ENCODE data around the gene ASAP3. TPM values are rescaled to one million over a fixed set of nuclear protein-coding genes. Genes with fewer than 3 reads are reported as not detected.

The ASAP3 gene
- total RNA-seq, 1 donor, result 107 TPM

DNA sequence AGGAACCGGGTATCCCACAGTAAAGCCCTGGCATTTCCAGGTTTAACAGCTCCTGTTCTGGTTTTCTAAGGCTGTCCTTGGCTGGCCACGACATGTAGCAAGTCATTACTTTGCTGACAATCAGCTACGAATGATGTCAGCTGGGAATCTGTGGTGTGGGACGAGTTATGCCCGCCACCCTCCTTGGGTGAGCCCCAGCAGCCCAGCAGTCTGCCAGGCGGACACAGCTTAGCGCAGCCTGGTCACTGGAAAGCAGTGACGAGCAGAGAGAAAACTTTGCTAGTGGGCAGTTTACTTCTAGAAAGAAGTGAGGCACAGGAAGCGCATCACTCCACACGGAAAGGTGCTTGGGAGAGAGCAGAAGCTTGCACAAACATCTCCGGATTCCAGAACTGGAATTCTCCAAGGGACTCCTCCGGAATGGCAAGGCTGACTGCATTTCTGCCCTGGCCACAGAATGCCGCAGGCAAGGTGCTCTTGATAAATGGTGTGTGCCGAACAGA lies 98.8 kb downstream of the ASAP3 start:
- H4K20me1 ChIP-seq (ENCODE audit: insufficient read depth, low read length), result no peaks in the 10 kb centered on the region

DNA sequence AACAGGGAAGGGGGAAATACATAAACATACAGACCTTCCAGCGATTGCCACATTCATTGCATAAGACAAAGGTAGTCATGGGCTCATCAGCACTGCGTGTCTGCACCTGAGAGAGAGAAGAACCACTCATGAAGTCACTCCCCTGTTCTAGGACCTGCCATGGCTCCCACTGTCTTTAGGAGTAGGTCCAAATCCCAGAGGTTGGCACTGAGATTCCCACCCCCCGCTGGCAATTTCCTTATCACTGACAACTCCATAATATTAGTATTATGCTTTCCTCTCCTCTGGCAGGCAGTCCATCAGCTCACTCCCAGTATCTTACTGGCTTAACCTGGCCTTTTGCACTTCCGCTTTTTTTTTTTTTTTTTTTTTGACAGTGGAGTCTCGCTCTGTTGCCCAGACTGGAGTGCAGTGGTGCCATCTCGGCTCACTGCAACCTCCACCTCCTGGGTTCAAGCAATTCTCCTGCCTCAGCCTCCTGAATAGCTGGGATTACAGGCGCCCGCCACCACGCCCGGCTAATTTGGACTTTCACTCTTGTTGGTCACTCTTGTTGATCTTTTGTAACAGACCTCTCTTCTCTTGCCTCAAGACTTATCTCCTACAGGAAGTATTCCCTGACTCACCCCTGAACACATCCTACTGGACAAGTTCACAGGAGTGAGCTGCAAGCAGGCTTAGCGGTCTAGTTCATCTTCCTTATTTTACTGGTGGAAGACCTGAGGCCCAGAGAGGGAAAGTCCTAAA lies 99.5 kb downstream of the ASAP3 start:
- Histone ChIP-seq H3K79me2 (ENCODE audit: insufficient read depth, low read length) (no peaks in the 10 kb centered on the region), H3K4me1 (ENCODE audit: insufficient read depth, low read length) (peaks cover 4% of the 10 kb centered on the region), H3K4me3 (ENCODE audit: insufficient read depth, low read length) (no peak overlapping the region), H3K36me3 (ENCODE audit: insufficient read depth, low read length) (no peaks in the 10 kb centered on the region), H3K4me2 (ENCODE audit: insufficient read depth, low read length) (no peak overlapping the region), H3K27ac (ENCODE audit: low read depth, low read length) (peak overlapping the region; percentile 31), H3K9me3 (ENCODE audit: low read depth, low read length) (no peaks in the 10 kb centered on the region), H2AFZ (ENCODE audit: low read length) (no peak overlapping the region), H3K27me3 (ENCODE audit: insufficient read depth, low read length) (no peaks in the 10 kb centered on the region), H4K20me1 (ENCODE audit: insufficient read depth, low read length) (no peaks in the 10 kb centered on the region)
- DNase-seq (ENCODE audit: insufficient read length, low spot score, missing footprints), result peak; percentile 92
- TF ChIP-seq, protein P1, sequence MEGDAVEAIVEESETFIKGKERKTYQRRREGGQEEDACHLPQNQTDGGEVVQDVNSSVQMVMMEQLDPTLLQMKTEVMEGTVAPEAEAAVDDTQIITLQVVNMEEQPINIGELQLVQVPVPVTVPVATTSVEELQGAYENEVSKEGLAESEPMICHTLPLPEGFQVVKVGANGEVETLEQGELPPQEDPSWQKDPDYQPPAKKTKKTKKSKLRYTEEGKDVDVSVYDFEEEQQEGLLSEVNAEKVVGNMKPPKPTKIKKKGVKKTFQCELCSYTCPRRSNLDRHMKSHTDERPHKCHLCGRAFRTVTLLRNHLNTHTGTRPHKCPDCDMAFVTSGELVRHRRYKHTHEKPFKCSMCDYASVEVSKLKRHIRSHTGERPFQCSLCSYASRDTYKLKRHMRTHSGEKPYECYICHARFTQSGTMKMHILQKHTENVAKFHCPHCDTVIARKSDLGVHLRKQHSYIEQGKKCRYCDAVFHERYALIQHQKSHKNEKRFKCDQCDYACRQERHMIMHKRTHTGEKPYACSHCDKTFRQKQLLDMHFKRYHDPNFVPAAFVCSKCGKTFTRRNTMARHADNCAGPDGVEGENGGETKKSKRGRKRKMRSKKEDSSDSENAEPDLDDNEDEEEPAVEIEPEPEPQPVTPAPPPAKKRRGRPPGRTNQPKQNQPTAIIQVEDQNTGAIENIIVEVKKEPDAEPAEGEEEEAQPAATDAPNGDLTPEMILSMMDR (IDR thresholded peaks at IDR 0.05; ENCODE audit: extremely low read depth, low read depth, low read length), result no peak

More for the DNA sequence above, 98.8 kb downstream of the ASAP3 start:
- TF ChIP-seq, protein P1 (IDR thresholded peaks at IDR 0.05; ENCODE audit: extremely low read depth, low read depth, low read length), result no peak
- DNase-seq (ENCODE audit: insufficient read length, low spot score, missing footprints), result no peak
- H3K79me2 ChIP-seq (ENCODE audit: insufficient read depth, low read length), result no peaks in the 10 kb centered on the region
- no peaks in the 10 kb centered on the region for H3K9me3 ChIP-seq (ENCODE audit: low read depth, low read length)
- peak overlapping the region; percentile 31 for H3K27ac ChIP-seq (ENCODE audit: low read depth, low read length)
- H3K36me3 ChIP-seq (ENCODE audit: insufficient read depth, low read length), result no peaks in the 10 kb centered on the region
- H2AFZ ChIP-seq (ENCODE audit: low read length), result no peak overlapping the region
- no peak overlapping the region for H3K4me2 ChIP-seq (ENCODE audit: insufficient read depth, low read length)
- H3K4me3 ChIP-seq (ENCODE audit: insufficient read depth, low read length), result no peak overlapping the region
- no peaks in the 10 kb centered on the region for H3K27me3 ChIP-seq (ENCODE audit: insufficient read depth, low read length)
- H3K4me1 ChIP-seq (ENCODE audit: insufficient read depth, low read length), result peaks cover 4% of the 10 kb centered on the region

DNA sequence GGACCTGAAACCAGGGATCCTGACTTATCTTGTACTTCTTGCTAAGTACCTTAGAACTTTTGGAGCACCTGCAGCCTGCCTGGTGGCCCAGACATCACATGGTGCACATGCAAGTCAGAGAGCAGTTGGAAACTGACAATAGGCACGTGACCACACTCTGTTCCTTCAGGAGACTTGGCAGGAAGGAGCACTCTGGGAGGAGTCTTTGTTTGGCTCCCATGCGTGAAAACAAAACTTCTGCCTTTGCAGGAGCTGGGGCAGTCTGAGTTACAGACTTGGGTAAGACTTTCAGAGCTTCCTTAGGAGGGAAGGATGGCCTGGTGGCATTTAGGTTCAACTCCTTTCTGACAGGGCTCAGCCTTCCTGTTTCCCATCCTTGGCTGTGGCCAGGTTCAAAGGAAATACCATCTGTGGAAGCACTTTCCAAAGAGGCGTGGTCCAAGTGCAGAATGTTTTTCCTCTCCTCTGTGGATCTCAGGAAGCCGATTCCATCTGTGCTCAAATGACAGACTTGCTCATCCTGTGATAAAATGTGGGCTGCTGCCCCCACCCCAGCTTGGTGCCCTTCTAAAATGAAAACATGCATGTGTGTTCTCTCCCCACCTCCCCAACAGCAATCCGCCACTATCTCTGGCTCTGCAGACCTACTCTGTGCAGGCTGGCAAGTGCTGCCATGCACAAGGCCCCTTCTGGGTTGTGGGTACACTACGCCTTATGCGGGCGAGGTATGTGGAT lies 100.2 kb downstream of the ASAP3 start:
- Histone ChIP-seq H3K4me1 (ENCODE audit: insufficient read depth, low read length) (peaks cover 4% of the 10 kb centered on the region), H3K79me2 (ENCODE audit: insufficient read depth, low read length) (no peaks in the 10 kb centered on the region), H3K4me3 (ENCODE audit: insufficient read depth, low read length) (no peak overlapping the region), H3K27me3 (ENCODE audit: insufficient read depth, low read length) (no peaks in the 10 kb centered on the region), H3K36me3 (ENCODE audit: insufficient read depth, low read length) (no peaks in the 10 kb centered on the region), H3K27ac (ENCODE audit: low read depth, low read length) (no peak overlapping the region), H3K9me3 (ENCODE audit: low read depth, low read length) (no peaks in the 10 kb centered on the region), H2AFZ (ENCODE audit: low read length) (no peak overlapping the region), H4K20me1 (ENCODE audit: insufficient read depth, low read length) (no peaks in the 10 kb centered on the region), H3K4me2 (ENCODE audit: insufficient read depth, low read length) (no peak overlapping the region)
- DNase-seq (ENCODE audit: insufficient read length, low spot score, missing footprints), result peak; percentile 38
- TF ChIP-seq, protein P1 (IDR thresholded peaks at IDR 0.05; ENCODE audit: extremely low read depth, low read depth, low read length), result no peak
